Measurements from ENCODE around the gene MEN1.
A peak's percentile ranks its signal among the peaks of the same experiment; 100 is the strongest.
"Not testable (repeated sequence)": the region's sequence is repeated elsewhere in the genome, so short reads cannot be mapped to it uniquely, and the experiment has no call there.

Gene MEN1

DNA sequence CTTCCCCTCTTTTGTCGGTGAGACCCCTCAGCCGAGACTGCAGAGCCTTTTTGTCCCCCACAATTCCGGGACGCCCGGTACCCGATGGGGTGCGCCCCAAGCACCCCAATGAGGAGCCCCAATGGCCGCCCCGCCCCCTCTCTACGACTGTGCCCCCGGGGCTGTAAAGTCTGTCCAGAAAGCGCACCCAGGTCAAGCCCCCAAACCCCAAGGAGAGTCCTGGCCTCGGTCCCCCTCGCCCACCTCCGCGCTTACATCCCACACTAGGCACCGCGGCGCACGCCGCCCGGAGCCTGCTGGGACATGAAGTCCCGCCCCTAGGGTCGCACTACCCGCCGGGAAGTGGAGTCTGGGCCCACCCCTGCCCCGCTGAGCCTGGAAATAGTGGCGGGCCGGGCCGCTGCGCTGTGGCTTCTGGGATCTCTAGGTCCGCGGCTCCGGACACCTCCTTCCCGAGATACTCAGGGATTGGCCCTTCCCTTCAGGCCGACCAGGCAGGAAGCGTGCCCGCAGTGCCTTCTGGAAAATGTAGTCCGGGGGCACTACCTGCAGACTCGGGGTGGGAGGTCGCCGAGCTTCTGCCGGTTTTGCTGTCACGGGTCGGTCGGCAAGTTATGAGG, at the start of gene MEN1:
MEN1 (minus strand) TSS at position 281 of the 620 bp plus-strand sequence. CDS start 442 bp downstream, outside the sequence.
- peak; percentile 90 for DNase-seq

GRCh38 chr11:64859542-64860414, 49.4 kb upstream of the MEN1 start:
- peak; percentile 77 for DNase-seq

- peak; percentile 79 for DNase-seq
These were observed 48.3 kb upstream of the MEN1 start for GRCh38 chr11:64858467-64859263.

- no peak for DNase-seq
These were observed 47.1 kb upstream of the MEN1 start for GRCh38 chr11:64857485-64857884.

DNA sequence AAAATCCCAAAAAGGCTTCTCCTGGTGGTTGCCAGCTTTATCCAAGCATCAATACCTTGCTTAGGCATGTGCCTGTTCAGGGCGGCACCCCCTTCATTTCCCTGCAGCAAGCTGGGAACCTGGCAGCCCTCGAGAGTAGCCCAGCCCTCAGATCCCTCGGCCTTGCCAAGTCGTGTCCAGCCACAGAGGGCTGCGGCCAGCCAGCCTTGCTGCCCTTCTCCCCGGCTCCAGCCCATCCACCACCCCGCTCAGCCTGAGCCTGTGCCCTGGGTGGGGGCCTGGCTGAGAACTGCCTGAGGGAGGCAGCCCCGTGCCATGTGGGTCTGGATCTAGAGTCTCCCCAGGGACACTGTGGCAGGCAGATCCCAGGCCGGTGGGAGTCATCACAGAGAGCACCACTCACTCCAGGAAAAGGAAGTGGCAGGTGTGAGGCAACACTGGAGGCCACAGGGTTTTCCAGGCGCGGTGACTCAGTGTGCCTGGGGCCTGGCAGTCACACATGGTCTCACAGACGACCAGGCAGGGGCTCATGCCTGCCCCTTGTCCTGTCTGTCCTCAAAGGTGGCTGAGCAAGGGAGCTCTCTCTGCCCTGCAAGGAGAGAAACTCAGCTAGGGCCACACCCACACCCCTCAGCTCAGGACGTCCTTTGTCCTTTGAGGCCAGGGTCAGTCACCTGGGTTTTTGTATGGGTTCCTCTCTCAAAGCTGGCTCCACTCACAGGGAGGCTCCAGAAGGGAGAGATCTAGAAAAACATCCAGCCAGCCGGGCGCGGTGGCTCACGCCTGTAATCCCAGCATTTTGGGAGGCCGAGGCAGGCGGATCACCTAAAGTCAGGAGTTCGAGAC, 46.3 kb upstream of the MEN1 start:
- DNase-seq, result peak; percentile 84

DNA sequence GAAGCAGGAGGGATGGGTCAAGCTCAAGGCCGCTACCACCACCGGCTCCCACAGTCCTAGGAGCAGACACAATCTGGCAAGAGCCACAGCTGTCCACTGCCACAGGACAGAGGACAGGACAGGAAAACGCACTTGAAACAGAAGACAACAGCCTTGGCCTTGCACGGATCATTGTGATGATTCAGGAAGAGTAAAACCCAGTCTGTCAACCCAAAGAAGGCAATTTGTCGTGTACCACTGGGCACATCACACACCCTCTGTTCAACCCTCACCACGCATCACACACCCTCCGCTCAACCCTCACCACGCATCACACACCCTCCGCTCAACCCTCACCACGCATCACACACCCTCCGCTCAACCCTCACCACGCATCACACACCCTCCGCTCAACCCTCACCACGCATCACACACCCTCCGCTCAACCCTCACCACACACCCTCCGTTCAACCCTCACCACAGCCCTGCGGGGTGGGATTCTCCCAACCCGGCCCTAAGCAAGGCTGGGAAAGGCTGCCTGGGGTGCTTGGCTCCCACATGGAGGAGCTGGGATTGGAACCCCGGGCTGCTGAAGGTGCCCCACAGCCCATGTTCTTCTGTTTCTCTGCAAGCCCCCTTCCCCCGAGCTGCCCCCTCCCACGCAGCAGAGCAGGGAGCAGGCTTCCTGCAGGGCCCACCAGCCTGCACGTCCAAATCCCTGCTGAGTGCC, 45.4 kb upstream of the MEN1 start:
- DNase-seq, result no peak

- peak; percentile 72 for DNase-seq
These were observed 44.5 kb upstream of the MEN1 start for GRCh38 chr11:64854534-64855502.

GRCh38 chr11:64854157-64854533, 43.8 kb upstream of the MEN1 start:
- DNase-seq, result no peak

DNA sequence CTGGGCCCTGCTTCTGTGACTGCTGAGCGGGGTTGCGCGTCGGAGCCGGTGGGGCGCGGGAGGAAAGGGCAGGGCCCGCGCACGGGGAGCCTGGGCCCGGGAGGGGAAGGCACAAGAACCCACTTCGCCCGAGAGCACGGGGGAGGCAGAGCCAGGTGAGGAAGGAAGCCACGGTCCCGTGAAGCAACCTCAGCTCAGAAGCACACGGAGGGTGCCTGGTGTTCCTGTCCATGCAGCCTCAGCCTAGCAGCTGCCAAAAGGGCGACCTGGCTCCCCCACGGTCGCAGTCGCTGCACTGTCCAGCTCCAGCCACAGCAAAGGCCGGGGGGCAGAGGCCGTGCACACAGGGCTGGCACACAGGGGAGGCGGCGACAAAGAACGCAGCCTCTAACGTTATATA, 43.4 kb upstream of the MEN1 start:
- no peak for DNase-seq

GRCh38 chr11:64852804-64853509, 42.6 kb upstream of the MEN1 start:
- no peak for DNase-seq

- DNase-seq, result no peak
These were observed 41.5 kb upstream of the MEN1 start for GRCh38 chr11:64851831-64852351.

GRCh38 chr11:64850979-64851567, 40.7 kb upstream of the MEN1 start:
- peak; percentile 79 for DNase-seq

DNA sequence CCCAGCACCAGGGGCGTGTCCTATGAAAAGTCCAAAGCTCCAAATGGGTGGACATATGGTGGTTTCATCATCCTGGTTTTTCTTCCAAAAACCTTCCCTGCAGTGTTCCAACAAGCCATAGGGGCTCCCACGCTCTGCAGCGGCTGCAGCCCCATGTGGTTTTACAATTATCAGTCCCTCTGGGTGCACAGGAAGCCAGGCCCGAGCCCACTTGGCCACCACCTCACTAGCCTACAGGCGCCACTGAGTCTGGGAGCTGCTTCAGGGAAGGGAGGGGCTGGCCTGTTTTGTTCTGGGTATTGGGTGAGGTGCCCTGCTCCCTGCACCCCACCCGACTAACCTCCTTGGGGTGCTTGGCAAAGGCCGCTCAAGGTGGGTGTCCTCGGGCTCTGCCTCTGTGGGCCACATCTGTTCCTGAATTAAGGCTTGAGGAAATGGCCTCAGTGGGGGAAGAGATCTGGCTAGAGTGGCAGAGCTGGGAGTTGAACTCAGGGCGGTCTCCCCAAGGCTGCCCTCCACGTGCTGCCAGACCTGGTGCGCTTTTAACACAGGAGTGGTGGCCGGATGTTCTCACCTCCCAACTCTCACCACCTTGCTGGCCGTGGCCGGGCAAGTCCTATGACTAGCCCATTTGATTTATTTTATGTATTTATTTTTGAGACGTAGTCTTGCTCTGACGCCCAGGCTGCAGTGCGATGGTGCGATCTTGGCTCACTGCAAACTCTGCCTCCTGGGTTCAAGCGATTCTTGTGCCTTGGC, 39.4 kb upstream of the MEN1 start:
- DNase-seq, result no peak

GRCh38 chr11:64848826-64849597, 38.7 kb upstream of the MEN1 start:
- DNase-seq, result no peak

- DNase-seq, result no peak
These were observed 38.0 kb upstream of the MEN1 start for GRCh38 chr11:64848214-64848825.

DNA sequence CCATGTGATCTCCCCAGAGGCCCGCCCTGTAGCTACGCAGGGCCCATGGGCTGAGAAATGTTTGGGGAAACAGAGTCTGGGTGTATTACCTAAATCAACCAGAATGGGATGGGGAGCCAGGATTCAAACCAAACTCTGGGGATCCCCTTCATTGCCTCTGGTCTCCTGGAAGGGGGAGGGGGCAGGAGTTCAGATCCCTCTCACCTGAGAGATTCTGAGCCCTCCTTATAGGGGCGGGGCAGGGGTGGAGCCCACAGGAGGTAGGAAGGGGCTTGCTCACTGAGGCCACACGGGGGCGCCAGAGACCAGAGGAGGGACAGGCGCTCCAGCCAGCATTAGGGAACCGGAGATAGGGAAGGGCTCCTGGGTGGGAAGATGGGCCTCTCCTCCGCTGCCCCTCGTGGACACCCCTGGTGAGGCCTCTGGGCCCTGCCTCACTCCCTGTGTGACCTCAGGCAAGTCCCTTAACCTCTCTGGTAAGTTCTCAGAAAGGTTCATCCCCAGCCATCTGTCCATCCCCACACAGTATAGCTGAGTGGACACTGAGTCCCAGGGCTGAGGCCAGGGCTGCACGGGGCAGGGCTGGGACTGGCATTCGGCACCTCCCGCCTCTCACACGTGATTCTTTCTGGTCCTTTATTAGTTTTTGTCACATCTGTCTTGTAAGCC, 36.8 kb upstream of the MEN1 start:
- peak; percentile 99 for DNase-seq

- DNase-seq, result not testable (repeated sequence)
These were observed 35.4 kb upstream of the MEN1 start for GRCh38 chr11:64845776-64846129.

All from activated CD8-positive, alpha-beta memory T cell treated with anti-CD3 and anti-CD28 coated beads, Interleukin-2, amount 50 U/mL, for 48 hours (primary cell).